ENCODE data around the gene CBX1. TPM values are rescaled to one million over a fixed set of nuclear protein-coding genes. Genes with fewer than 3 reads are reported as not detected.

Gene CBX1
- total and polyA plus RNA-seq, 2 of the 8 experiments (the other 6 are each of a cell fraction or from before 2014, with no cell fraction given) = 38.7 to 173 TPM

- FAIRE-seq = no peak
- POLR2A ChIA-PET (ENCODE audit: partially characterized antibody) = interaction anchor here (0.5 to 2.6 kb wide), 6 partner anchors 10 to 230 kb away, joined by 3 to 12 read pairs (median 4); no protein-coding TSS in a partner anchor
- DNase-seq (ENCODE audit: low read depth in 1 of 2, low spot score in 2 of 2) = no peak
- Histone ChIP-seq H3K23ac (ENCODE audit: insufficient read length) (no peak overlapping the region), H3K36me3 (ENCODE audit: control insufficient read depth in 2 of 4, insufficient read depth in 4 of 4, low read length in 3 of 4) (no peaks in the 10 kb centered on the region), H3K23me2 (ENCODE audit: low read depth, low read length) (no peaks in the 10 kb centered on the region), H3K18ac (ENCODE audit: extremely low read depth, low read length) (no peak overlapping the region), H2BK20ac (ENCODE audit: low read length) (no peak overlapping the region), H3K4me2 (ENCODE audit: insufficient read depth in 1 of 2, low read depth in 2 of 2, low read length in 2 of 2) (peak overlapping the region in 1 of 2 experiments; percentile 15; a peak in 1 of 4 replicates), H2AK5ac (ENCODE audit: low read depth, low read length) (peak overlapping the region; percentile 42; the same call in 1 of the 2 replicates), H3K79me2 (ENCODE audit: control insufficient read depth in 1 of 2, insufficient read depth in 2 of 2, low read length in 2 of 2) (no peaks in the 10 kb centered on the region), H4K5ac (ENCODE audit: insufficient read length, low read depth, low read length) (no peak overlapping the region), H3K4me1 (replicated peaks in 1 of 4; ENCODE audit: control insufficient read depth in 3 of 4, insufficient read depth in 4 of 4, low read length in 3 of 4) (peaks cover 0 to 8% (median 6%) of the 10 kb centered on the region in 4 experiments; a peak in 2 of 7 replicates), H4K20me1 (replicated peaks in 1 of 2; ENCODE audit: control insufficient read depth in 1 of 2, insufficient read depth in 2 of 2, low read length in 2 of 2) (no peaks in the 10 kb centered on the region), H3K27ac (ENCODE audit: low read depth, low read length) (no peak overlapping the region), H2BK12ac (ENCODE audit: low read depth, low read length) (peak overlapping the region; percentile 34; the same call in 1 of the 2 replicates), H2BK120ac (replicated peaks; ENCODE audit: low read depth, low read length) (no peak overlapping the region), H3K9ac (replicated peaks in 1 of 4; ENCODE audit: extremely low read depth in 1 of 4, low read depth in 3 of 4, low read length in 3 of 4) (no peak overlapping the region), H3K27me3 (replicated peaks in 1 of 4; ENCODE audit: control insufficient read depth in 3 of 4, extremely low read depth in 1 of 4, insufficient read depth in 3 of 4, low read length in 3 of 4) (peaks cover 0 to 2% (median 0%) of the 10 kb centered on the region in 4 experiments; a peak in 2 of 7 replicates), H3K79me1 (ENCODE audit: low read depth, low read length) (no peaks in the 10 kb centered on the region), H3K56ac (replicated peaks; ENCODE audit: insufficient read length, low read depth, low read length) (no peak overlapping the region), H4K8ac (ENCODE audit: extremely low read depth, insufficient read depth, low read length) (no peak overlapping the region), H3K14ac (ENCODE audit: insufficient read length) (no peak overlapping the region), H2AFZ (ENCODE audit: low read length) (no peak overlapping the region), H2BK5ac (ENCODE audit: low read depth, low read length) (no peak overlapping the region), H3K9me3 (ENCODE audit: insufficient read depth in 2 of 2, low read depth in 1 of 2, low read length in 1 of 2) (no peaks in the 10 kb centered on the region), H2BK15ac (ENCODE audit: low read length) (no peak overlapping the region), H3K4me3 (ENCODE audit: extremely low read depth in 1 of 4, insufficient read depth in 2 of 4, low read depth in 3 of 4, low read length in 4 of 4) (no peak overlapping the region), H4K91ac (replicated peaks; ENCODE audit: insufficient read length, low read length) (no peak overlapping the region), H3K4ac (replicated peaks; ENCODE audit: insufficient read length, low read depth, low read length) (no peak overlapping the region)
- CTCF ChIA-PET (ENCODE audit: partially characterized antibody) = interaction anchor here (0.6 to 2.1 kb wide), 9 partner anchors 10 to 469 kb away, joined by 3 to 10 read pairs (median 4); no protein-coding TSS in a partner anchor
- TF ChIP-seq EP300 (IDR thresholded peaks at IDR 0.05; ENCODE audit: borderline replicate concordance in 1 of 2, low read depth in 2 of 2, low read length in 2 of 2) (no peak), RXRA (IDR thresholded peaks at IDR 0.05; ENCODE audit: insufficient read depth, low read depth, low read length) (peak; percentile 91), CEBPB (IDR thresholded peaks at IDR 0.05; ENCODE audit: low read depth, low read length) (peak; percentile 73)
- 62% methylated on average over 16 of the region's 16 CpGs; no CpG with 5 or more reads in 1 of the 2 experiments for WGBS, 2 experiments (ENCODE audit: extremely low coverage in 1 of 2, insufficient coverage in 1 of 2, insufficient read length in 1 of 2, insufficient replicate concordance in 2 of 2, low coverage in 1 of 2, low lambda C conversion rate in 2 of 2, missing lambda C conversion rate in 1 of 2)
Measured at GRCh38 chr17:48148854-48149786, 47.8 kb upstream of the CBX1 start.
